HepG2 (cell line): Measurements from ENCODE around the gene GSTCD.

Source experiments
- CTCF ChIP-seq: sonication (generic); formaldehyde crosslinking; IDR thresholded peaks from 2 replicates; pipeline ENCODE4 v1.5.0; 2020; ENCODE audit warnings: mild to moderate bottlenecking, missing genetic modification reagents, moderate library complexity
- EP300 ChIP-seq, 3 experiments: sonication (generic) in 1 of 3; formaldehyde crosslinking in 1 of 3; IDR thresholded peaks; 2 replicates each; pipeline versions ENCODE4 v1.5.1 to v1.6.1; 2011 to 2020; ENCODE audit warnings: low read depth in 2 of 3, low read length in 2 of 3, borderline replicate concordance in 1 of 3, improper control_type of control experiment in 1 of 3, mild to moderate bottlenecking in 1 of 3, missing genetic modification reagents in 1 of 3, moderate library complexity in 1 of 3
- RELA ChIP-seq: sonication (generic); formaldehyde crosslinking; IDR thresholded peaks from 2 replicates; pipeline ENCODE4 v1.4.0; 2020; ENCODE audit warnings: missing genetic modification reagents
- TERF1 ChIP-seq: sonication (generic); formaldehyde crosslinking; IDR thresholded peaks from 2 replicates; pipeline ENCODE4 v1.8.0; 2022; ENCODE audit warnings: mild to moderate bottlenecking, missing genetic modification reagents, moderate library complexity
- YY1 ChIP-seq: IDR thresholded peaks from 2 replicates; pipeline ENCODE4 v1.6.1; 2011; ENCODE audit warnings: low read length, low read depth, moderate library complexity, mild to moderate bottlenecking; ENCODE audit not compliant: insufficient read depth, insufficient replicate concordance
- ZNF205 ChIP-seq: IDR thresholded peaks from 2 replicates; pipeline ENCODE4 v1.6.1; 2018; ENCODE audit warnings: missing biosample characterization, missing genetic modification reagents
- ZNF747 ChIP-seq: sonication (generic); formaldehyde crosslinking; IDR thresholded peaks from 2 replicates; pipeline ENCODE4 v1.8.1; 2023; ENCODE audit warnings: missing genetic modification reagents, mild to moderate bottlenecking, borderline replicate concordance

- TF ChIP-seq EP300 (IDR thresholded peaks at IDR 0.05; ENCODE audit: low read depth in 2 of 2, low read length in 2 of 2) (no peak), EP300 (CRISPR knock-in tag; IDR thresholded peaks at IDR 0.05; ENCODE audit: borderline replicate concordance) (no peak), TERF1 (CRISPR knock-in tag) (no peak), CTCF (CRISPR knock-in tag) (no peak), ZNF747 (no peak), YY1 (no peak), ZNF205 (CRISPR knock-in tag) (no peak), RELA (CRISPR knock-in tag) (no peak)
These were observed 122.6 kb downstream of the GSTCD start for GRCh38 chr4:105831189-105831588.
